ENCODE results near the gene SLC66A1.

SLC66A1 gene

DNA sequence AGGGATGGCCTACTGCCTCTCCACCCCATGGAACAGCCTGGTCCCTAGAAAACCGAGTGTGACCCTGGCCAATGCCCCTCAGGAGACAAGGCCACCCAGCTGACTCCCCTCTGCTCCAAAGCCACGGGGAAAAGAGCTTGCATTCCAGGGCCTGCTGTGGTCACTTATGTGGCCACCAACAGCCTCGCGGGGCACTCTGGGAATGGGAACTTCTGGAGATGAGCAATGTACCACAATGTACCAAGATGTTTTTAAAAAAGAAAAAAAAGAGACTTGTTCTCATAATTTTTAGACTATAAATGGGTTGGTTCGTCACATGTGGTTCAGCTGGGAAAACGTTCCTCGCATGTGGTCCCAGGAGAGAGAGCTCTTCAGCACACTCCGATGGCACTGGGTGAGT lies 62.8 kb downstream of the SLC66A1 start:
- Histone ChIP-seq H3K27me3 (ENCODE audit: insufficient read depth, poor library complexity, severe bottlenecking) (no peaks in the 10 kb centered on the region), H3K4me3 (replicated peaks; ENCODE audit: insufficient read depth, low read length) (no peak overlapping the region), H3K27ac (replicated peaks) (no peak overlapping the region)
- no peak for DNase-seq (ENCODE audit: low read depth in 1 of 2, low spot score in 1 of 2)
- no peak for TF ChIP-seq GABPA (IDR thresholded peaks at IDR 0.05; ENCODE audit: low read depth)
- TF ChIP-seq POLR2AphosphoS5 (IDR thresholded peaks at IDR 0.05; ENCODE audit: low read depth), result no peak
- TF ChIP-seq, protein P1, sequence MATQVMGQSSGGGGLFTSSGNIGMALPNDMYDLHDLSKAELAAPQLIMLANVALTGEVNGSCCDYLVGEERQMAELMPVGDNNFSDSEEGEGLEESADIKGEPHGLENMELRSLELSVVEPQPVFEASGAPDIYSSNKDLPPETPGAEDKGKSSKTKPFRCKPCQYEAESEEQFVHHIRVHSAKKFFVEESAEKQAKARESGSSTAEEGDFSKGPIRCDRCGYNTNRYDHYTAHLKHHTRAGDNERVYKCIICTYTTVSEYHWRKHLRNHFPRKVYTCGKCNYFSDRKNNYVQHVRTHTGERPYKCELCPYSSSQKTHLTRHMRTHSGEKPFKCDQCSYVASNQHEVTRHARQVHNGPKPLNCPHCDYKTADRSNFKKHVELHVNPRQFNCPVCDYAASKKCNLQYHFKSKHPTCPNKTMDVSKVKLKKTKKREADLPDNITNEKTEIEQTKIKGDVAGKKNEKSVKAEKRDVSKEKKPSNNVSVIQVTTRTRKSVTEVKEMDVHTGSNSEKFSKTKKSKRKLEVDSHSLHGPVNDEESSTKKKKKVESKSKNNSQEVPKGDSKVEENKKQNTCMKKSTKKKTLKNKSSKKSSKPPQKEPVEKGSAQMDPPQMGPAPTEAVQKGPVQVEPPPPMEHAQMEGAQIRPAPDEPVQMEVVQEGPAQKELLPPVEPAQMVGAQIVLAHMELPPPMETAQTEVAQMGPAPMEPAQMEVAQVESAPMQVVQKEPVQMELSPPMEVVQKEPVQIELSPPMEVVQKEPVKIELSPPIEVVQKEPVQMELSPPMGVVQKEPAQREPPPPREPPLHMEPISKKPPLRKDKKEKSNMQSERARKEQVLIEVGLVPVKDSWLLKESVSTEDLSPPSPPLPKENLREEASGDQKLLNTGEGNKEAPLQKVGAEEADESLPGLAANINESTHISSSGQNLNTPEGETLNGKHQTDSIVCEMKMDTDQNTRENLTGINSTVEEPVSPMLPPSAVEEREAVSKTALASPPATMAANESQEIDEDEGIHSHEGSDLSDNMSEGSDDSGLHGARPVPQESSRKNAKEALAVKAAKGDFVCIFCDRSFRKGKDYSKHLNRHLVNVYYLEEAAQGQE (IDR thresholded peaks at IDR 0.05; ENCODE audit: insufficient replicate concordance, low read depth), result no peak
- TF ChIP-seq, protein P2, sequence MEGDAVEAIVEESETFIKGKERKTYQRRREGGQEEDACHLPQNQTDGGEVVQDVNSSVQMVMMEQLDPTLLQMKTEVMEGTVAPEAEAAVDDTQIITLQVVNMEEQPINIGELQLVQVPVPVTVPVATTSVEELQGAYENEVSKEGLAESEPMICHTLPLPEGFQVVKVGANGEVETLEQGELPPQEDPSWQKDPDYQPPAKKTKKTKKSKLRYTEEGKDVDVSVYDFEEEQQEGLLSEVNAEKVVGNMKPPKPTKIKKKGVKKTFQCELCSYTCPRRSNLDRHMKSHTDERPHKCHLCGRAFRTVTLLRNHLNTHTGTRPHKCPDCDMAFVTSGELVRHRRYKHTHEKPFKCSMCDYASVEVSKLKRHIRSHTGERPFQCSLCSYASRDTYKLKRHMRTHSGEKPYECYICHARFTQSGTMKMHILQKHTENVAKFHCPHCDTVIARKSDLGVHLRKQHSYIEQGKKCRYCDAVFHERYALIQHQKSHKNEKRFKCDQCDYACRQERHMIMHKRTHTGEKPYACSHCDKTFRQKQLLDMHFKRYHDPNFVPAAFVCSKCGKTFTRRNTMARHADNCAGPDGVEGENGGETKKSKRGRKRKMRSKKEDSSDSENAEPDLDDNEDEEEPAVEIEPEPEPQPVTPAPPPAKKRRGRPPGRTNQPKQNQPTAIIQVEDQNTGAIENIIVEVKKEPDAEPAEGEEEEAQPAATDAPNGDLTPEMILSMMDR (IDR thresholded peaks at IDR 0.05; ENCODE audit: insufficient read depth, low read length), result no peak
- TF ChIP-seq SPI1 (IDR thresholded peaks at IDR 0.05; ENCODE audit: borderline replicate concordance, low read depth), result no peak

DNA sequence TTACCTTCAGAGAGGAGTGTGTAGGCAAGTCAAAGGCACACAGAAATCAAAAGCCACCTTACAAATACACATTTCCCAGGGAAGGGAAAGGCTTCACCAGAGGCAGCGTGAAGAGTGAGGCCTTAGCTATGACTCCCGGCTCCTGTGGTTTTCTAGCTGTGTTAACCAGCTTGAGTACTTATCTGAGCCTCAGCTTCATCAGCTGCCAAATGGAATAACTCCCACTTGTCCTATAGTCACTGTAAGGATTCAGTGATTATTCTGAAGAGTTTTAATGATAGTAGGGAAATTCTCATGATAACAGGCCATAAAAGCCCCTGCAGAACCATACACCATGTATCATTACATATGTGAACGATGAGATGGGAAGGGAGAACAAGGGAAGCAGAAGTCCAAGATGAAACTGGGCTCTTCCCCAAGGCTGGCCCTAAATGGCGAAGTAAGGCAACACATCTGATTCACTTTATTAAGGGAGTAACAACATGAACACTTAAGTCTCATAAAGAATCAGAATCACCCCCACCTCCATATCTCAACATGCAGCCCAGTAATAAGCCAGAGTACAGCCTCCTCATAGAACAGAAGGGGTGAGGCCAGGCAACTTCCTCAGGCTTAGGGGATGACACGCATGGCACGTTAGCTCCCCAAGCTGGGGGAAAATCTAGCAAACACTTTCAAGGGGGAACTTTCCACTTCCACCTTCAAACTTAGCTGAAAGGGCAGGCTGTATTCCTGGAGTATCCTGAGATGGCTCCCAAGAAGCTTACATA lies 63.7 kb downstream of the SLC66A1 start:
- H3K4me3 ChIP-seq (replicated peaks; ENCODE audit: insufficient read depth, low read length), result no peak overlapping the region
- DNase-seq (ENCODE audit: low read depth in 1 of 2, low spot score in 1 of 2), result peak in 1 of 2 experiments; percentile 11
- H3K27me3 ChIP-seq (ENCODE audit: insufficient read depth, poor library complexity, severe bottlenecking), result no peaks in the 10 kb centered on the region
- H3K27ac ChIP-seq (replicated peaks), result no peak overlapping the region
- TF ChIP-seq POLR2AphosphoS5 (IDR thresholded peaks at IDR 0.05; ENCODE audit: low read depth) (no peak), GABPA (IDR thresholded peaks at IDR 0.05; ENCODE audit: low read depth) (no peak), SPI1 (IDR thresholded peaks at IDR 0.05; ENCODE audit: borderline replicate concordance, low read depth) (no peak)
- TF ChIP-seq, protein P2 (IDR thresholded peaks at IDR 0.05; ENCODE audit: insufficient read depth, low read length), result no peak
- TF ChIP-seq, protein P1 (IDR thresholded peaks at IDR 0.05; ENCODE audit: insufficient replicate concordance, low read depth), result no peak

DNA sequence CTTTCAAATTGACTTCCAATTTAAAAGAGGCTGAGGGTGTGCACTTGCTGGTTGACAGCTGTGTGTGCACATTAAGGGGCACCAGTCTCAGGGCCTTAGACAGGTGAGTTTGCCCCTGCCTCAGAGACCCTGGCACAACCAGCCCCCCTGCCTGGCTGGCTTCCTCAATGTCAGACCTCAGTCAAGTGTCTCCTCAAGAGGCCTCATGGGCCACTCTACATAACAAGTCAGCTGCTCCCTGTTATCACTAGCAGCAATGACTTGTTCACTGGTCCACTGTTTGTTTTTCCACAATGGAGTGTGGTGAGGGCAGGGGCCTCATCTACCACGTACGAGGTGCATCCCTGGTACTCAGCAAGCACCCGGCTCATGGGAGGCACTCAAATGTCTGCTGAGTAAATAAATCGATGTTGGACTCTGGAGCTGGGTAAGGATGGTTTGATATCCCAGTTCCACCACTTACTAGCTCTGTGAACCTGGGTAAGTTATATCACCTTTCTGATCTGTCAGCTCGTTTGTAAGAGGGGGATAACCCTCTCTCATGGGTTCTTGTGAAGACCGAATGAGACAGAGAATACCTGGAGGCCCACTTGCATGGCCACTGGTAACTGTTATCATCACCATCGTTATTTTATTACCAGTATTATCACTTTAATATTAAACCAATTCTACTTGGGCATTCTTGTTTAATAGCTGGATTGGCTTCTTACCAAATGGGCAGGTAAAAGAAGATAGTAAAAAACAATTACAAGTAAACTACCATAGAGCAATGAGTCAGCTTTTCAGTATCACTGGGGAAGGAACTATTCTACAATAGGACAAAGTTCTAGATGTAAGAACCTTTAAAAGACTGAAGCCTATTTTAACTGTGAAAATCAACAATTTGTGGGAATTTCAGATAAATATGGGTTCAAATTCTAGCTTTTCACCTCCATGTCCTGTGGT lies 64.6 kb downstream of the SLC66A1 start:
- no peak for DNase-seq (ENCODE audit: low read depth in 1 of 2, low spot score in 1 of 2)
- Histone ChIP-seq H3K4me3 (replicated peaks; ENCODE audit: insufficient read depth, low read length) (no peak overlapping the region), H3K27ac (replicated peaks) (no peak overlapping the region), H3K27me3 (ENCODE audit: insufficient read depth, poor library complexity, severe bottlenecking) (no peaks in the 10 kb centered on the region)
- no peak for TF ChIP-seq SPI1 (IDR thresholded peaks at IDR 0.05; ENCODE audit: borderline replicate concordance, low read depth)
- TF ChIP-seq, protein P1 (IDR thresholded peaks at IDR 0.05; ENCODE audit: insufficient replicate concordance, low read depth), result no peak
- no peak for TF ChIP-seq GABPA (IDR thresholded peaks at IDR 0.05; ENCODE audit: low read depth)
- TF ChIP-seq, protein P2 (IDR thresholded peaks at IDR 0.05; ENCODE audit: insufficient read depth, low read length), result no peak
- no peak for TF ChIP-seq POLR2AphosphoS5 (IDR thresholded peaks at IDR 0.05; ENCODE audit: low read depth)

Data from HL-60 (cell line).